K562 (cell line): Measurements from ENCODE around the gene KCNJ15. TPM values are rescaled to one million over a fixed set of nuclear protein-coding genes. Genes with fewer than 3 reads are reported as not detected.

Experiments used
- ATAC-seq: fragments of 200-7000 bp; cut with Tn5 transposase; 3 replicates; pipeline ENCODE4 v1.9.1; 2020; ENCODE audit warnings: moderate library complexity
- BruUV-seq: library from RNA; stranded (reverse); fragments of 400-500 nt; replicated peaks from 2 replicates; lab custom pipeline; 2021; lab: Mats Ljungman, UMichigan
- CTCF ChIA-PET: fragments of 300-600 bp; formaldehyde crosslinking; extraction: SDS; loops from one replicate; lab custom pipeline; 2021; ENCODE audit warnings: low intra/inter-chr PET ratio; lab: Yijun Ruan, JAX
- POLR2A ChIA-PET: fragments of 300-600, 350-650 bp; sonication (Branson Sonifier 250); formaldehyde crosslinking; extraction: SDS; loops from one replicate; lab custom pipeline; 2021; ENCODE audit warnings: antibody characterized with exemption, inconsistent platforms; lab: Yijun Ruan, JAX
- DNase-seq, 4 experiments: peaks; one replicate each; pipeline versions ENCODE4 v3.0.0 to v3.0.0-alpha.2; 2011 to 2018; ENCODE audit warnings: low spot score in 3 of 4, mixed read lengths in 3 of 4; ENCODE audit errors: extremely low read depth in 1 of 4
- FAIRE-seq: peaks from 2 replicates; lab custom pipeline; 2011; peaks lifted over from hg19 to GRCh38; lab: Jason Lieb, UNC
- H2AFZ ChIP-seq: 2 replicates; pipeline ENCODE4 v1.6.0; 2011; ENCODE audit warnings: low read depth, low read length, control low read depth, inconsistent platforms
- H3K27ac ChIP-seq: fragments of 200-600 bp; 3 replicates; pipeline ENCODE4 v1.8.0; 2011; ENCODE audit warnings: low read depth, mild to moderate bottlenecking, control low read depth, inconsistent platforms, low read length, moderate library complexity, mixed read lengths; ENCODE audit errors: extremely low read depth
- H3K27me3 ChIP-seq, 2 experiments: fragments of 300-600 bp in 1 of 2; 2 replicates in 1 of 2; 3 replicates in 1 of 2; pipeline versions ENCODE4 v1.6.0 to v1.8.0; 2011; ENCODE audit warnings: inconsistent platforms in 2 of 2, low read length in 2 of 2, mild to moderate bottlenecking in 1 of 2, mixed read lengths in 1 of 2, moderate library complexity in 1 of 2; ENCODE audit not compliant: control insufficient read depth in 2 of 2, insufficient read depth in 2 of 2
- H3K36me3 ChIP-seq: fragments of 300-600 bp; 3 replicates; pipeline ENCODE4 v1.8.0; 2011; ENCODE audit warnings: mild to moderate bottlenecking, low read length, inconsistent platforms; ENCODE audit not compliant: control insufficient read depth, insufficient read depth
- H3K4me1 ChIP-seq, 2 experiments: fragments of 200-600 bp in 1 of 2; replicated peaks in 1 of 2; 2 replicates in 1 of 2; 3 replicates in 1 of 2; pipeline versions ENCODE4 v1.5.1 to v1.8.0; 2011; ENCODE audit warnings: inconsistent platforms in 2 of 2, low read length in 2 of 2, mild to moderate bottlenecking in 1 of 2, mixed read lengths in 1 of 2, moderate library complexity in 1 of 2; ENCODE audit not compliant: control insufficient read depth in 2 of 2, insufficient read depth in 2 of 2
- H3K4me2 ChIP-seq: 2 replicates; pipeline ENCODE4 v1.6.1; 2011; ENCODE audit warnings: low read length, control low read depth, inconsistent platforms, mixed read lengths; ENCODE audit not compliant: insufficient read depth
- H3K4me3 ChIP-seq: fragments of 200-600 bp; sonication (generic), shearing (Covaris generic); 2 replicates; pipeline ENCODE4 v1.5.1; 2016; ENCODE audit warnings: control low read depth, inconsistent platforms
- H3K79me2 ChIP-seq: fragments of 200-600 bp; 3 replicates; pipeline ENCODE4 v1.8.0; 2011; ENCODE audit warnings: low read length, inconsistent platforms; ENCODE audit not compliant: control insufficient read depth, insufficient read depth
- H3K9ac ChIP-seq, 2 experiments: 2 replicates each; pipeline versions ENCODE4 v1.6.0 to v1.6.1; 2011; ENCODE audit warnings: low read depth in 2 of 2, low read length in 2 of 2, control low read depth in 1 of 2, inconsistent platforms in 1 of 2, mild to moderate bottlenecking in 1 of 2, mixed read lengths in 1 of 2; ENCODE audit not compliant: insufficient read depth in 1 of 2
- H3K9me1 ChIP-seq: one replicate; pipeline ENCODE4 v1.6.0; 2011; ENCODE audit warnings: inconsistent platforms, mild to moderate bottlenecking, low read length, moderate library complexity; ENCODE audit not compliant: control insufficient read depth, insufficient read depth
- H3K9me3 ChIP-seq: replicated peaks from 2 replicates; pipeline ENCODE4 v1.5.1; 2011; ENCODE audit warnings: low read depth, low read length, inconsistent platforms; ENCODE audit not compliant: control insufficient read depth, insufficient read depth
- H4K20me1 ChIP-seq: replicated peaks from 2 replicates; pipeline ENCODE4 v1.6.1; 2011; ENCODE audit warnings: low read length, inconsistent platforms, mixed read lengths; ENCODE audit not compliant: control insufficient read depth, insufficient read depth
- U2AF2 ChIP-seq: fragments of 200-400 bp; formaldehyde crosslinking; optimal IDR thresholded peaks from 2 replicates; pipeline ENCODE3; 2017; ENCODE audit warnings: low read depth, mild to moderate bottlenecking, low read length
- ZNF766 ChIP-seq: fragments of 200-800 bp; sonication (Bioruptor generic); conservative IDR thresholded peaks from 2 replicates; pipeline ENCODE4 v1.6.1; 2016; ENCODE audit warnings: missing genetic modification characterization, missing compliant biosample characterization
- WGBS: fragments of 100-300 bp; shearing (Covaris generic); methylation state at CpG from one replicate; pipeline ENCODE4 v1.1.6; 2016; ENCODE audit warnings: low coverage, mixed read lengths; ENCODE audit not compliant: insufficient coverage; ENCODE audit errors: missing lambda C conversion rate; 5-methylcytosine and 5-hydroxymethylcytosine counted together
- in situ Hi-C: fragments of 300-500 bp; cut with MboI; formaldehyde crosslinking; loops from 4 replicates; pipeline ENCODE4 v1.15.0; 2018; ENCODE audit warnings: inconsistent platforms, mixed read lengths
- intact Hi-C: fragments of 100-400 bp; cut with micrococcal nuclease; formaldehyde crosslinking; loops from 2 replicates; pipeline ENCODE4 v1.14.2; 2022
- polyA plus RNA-seq, 8 experiments: library from polyadenylated mRNA; depleted of rRNA in 4 of 8; stranded (reverse) in 5 of 8; unstranded in 3 of 8; fragments of >200 nt; fragmentation: Nextera tagmentation in 2 of 8; fragmentation: Illumina TruSeq in 1 of 8; extraction: Ambion mirVana in 2 of 8; extraction: Trizol in 1 of 8; gene quantifications; 2 replicates each; pipeline versions ENCODE4 v1.2.1 to v1.2.3, GENCODE V29; 2011 to 2014; ENCODE audit warnings: inconsistent platforms in 1 of 8, missing spikeins in 1 of 8
- total RNA-seq, 7 experiments: library from RNA; depleted of rRNA in 6 of 7; stranded (reverse); fragments of >200 nt in 6 of 7; fragmentation: Illumina TruSeq in 2 of 7; extraction: Trizol in 2 of 7; gene quantifications; 2 replicates each; pipeline versions ENCODE4 v1.2.1 to v1.2.3, GENCODE V29; 2011 to 2021; ENCODE audit warnings: low replicate concordance in 1 of 7
- TF ChIP-seq, protein P1 (sequence below): sonication (generic); formaldehyde crosslinking; IDR thresholded peaks from 2 replicates; pipeline ENCODE4 v1.8.0; 2022; ENCODE audit warnings: missing genetic modification reagents, mild to moderate bottlenecking, borderline replicate concordance
- TF ChIP-seq, protein P2 (sequence below): fragments of 200-600 bp; sonication (generic); IDR thresholded peaks from one replicate; pipeline ENCODE4 v1.6.1; 2012; ENCODE audit warnings: mild to moderate bottlenecking, low read depth, low read length, inconsistent platforms

Gene KCNJ15
- total and polyA plus RNA-seq, 9 of the 15 experiments (the other 6 are each of a cell fraction or from before 2014, with no cell fraction given) = 0.20 to 3.0 (median 0.72) TPM; not detected in 1

DNA sequence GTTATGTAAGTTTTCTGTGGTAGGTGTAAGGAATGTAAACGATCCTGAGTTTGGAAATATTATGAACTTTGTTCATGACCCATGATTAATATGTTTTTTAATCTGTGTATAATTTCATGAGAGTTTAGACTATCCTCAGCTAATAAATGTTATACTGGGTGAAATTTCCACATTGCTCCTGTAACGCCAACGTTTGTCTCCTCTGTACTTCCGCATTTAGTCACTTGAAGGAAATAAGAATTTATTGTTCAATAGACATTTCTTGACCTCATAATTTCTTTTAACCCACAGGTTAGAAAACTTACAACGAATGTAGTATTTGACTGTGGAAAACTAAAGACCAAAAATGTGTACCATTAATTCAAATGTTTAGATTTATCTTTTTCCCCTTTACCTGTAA lies 876 bp downstream of the KCNJ15 start:
- H3K27ac ChIP-seq = no peak overlapping the region
- intact Hi-C loops (no loop called here), in situ Hi-C loops (no loop called here)
- FAIRE-seq (no peak), ATAC-seq (no peak), DNase-seq (no peak)
- BruUV-seq = no TSS peak
- POLR2A ChIA-PET = no interaction called here
- under 1% methylated on average over 5 of the region's 5 CpGs for WGBS
- CTCF ChIA-PET = no interaction called here
- no peaks in the 10 kb centered on the region for H3K9me3 ChIP-seq
- H3K9me1 ChIP-seq = no peaks in the 10 kb centered on the region
- H3K27me3 ChIP-seq = peaks cover 15 to 16% of the 10 kb centered on the region in 2 experiments
- no peak overlapping the region for H3K9ac ChIP-seq
- no peaks in the 10 kb centered on the region for H3K4me1 ChIP-seq
- H3K36me3 ChIP-seq = no peaks in the 10 kb centered on the region
- no peaks in the 10 kb centered on the region for H3K79me2 ChIP-seq
- H4K20me1 ChIP-seq = no peaks in the 10 kb centered on the region
- no peak overlapping the region for H2AFZ ChIP-seq
- H3K4me3 ChIP-seq = no peak overlapping the region
- H3K4me2 ChIP-seq = no peak overlapping the region
- TF ChIP-seq ZNF766 (CRISPR knock-in tag) = no peak
- TF ChIP-seq, protein P1, sequence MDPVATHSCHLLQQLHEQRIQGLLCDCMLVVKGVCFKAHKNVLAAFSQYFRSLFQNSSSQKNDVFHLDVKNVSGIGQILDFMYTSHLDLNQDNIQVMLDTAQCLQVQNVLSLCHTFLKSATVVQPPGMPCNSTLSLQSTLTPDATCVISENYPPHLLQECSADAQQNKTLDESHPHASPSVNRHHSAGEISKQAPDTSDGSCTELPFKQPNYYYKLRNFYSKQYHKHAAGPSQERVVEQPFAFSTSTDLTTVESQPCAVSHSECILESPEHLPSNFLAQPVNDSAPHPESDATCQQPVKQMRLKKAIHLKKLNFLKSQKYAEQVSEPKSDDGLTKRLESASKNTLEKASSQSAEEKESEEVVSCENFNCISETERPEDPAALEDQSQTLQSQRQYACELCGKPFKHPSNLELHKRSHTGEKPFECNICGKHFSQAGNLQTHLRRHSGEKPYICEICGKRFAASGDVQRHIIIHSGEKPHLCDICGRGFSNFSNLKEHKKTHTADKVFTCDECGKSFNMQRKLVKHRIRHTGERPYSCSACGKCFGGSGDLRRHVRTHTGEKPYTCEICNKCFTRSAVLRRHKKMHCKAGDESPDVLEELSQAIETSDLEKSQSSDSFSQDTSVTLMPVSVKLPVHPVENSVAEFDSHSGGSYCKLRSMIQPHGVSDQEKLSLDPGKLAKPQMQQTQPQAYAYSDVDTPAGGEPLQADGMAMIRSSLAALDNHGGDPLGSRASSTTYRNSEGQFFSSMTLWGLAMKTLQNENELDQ (CRISPR knock-in tag) = no peak
- TF ChIP-seq, protein P2, sequence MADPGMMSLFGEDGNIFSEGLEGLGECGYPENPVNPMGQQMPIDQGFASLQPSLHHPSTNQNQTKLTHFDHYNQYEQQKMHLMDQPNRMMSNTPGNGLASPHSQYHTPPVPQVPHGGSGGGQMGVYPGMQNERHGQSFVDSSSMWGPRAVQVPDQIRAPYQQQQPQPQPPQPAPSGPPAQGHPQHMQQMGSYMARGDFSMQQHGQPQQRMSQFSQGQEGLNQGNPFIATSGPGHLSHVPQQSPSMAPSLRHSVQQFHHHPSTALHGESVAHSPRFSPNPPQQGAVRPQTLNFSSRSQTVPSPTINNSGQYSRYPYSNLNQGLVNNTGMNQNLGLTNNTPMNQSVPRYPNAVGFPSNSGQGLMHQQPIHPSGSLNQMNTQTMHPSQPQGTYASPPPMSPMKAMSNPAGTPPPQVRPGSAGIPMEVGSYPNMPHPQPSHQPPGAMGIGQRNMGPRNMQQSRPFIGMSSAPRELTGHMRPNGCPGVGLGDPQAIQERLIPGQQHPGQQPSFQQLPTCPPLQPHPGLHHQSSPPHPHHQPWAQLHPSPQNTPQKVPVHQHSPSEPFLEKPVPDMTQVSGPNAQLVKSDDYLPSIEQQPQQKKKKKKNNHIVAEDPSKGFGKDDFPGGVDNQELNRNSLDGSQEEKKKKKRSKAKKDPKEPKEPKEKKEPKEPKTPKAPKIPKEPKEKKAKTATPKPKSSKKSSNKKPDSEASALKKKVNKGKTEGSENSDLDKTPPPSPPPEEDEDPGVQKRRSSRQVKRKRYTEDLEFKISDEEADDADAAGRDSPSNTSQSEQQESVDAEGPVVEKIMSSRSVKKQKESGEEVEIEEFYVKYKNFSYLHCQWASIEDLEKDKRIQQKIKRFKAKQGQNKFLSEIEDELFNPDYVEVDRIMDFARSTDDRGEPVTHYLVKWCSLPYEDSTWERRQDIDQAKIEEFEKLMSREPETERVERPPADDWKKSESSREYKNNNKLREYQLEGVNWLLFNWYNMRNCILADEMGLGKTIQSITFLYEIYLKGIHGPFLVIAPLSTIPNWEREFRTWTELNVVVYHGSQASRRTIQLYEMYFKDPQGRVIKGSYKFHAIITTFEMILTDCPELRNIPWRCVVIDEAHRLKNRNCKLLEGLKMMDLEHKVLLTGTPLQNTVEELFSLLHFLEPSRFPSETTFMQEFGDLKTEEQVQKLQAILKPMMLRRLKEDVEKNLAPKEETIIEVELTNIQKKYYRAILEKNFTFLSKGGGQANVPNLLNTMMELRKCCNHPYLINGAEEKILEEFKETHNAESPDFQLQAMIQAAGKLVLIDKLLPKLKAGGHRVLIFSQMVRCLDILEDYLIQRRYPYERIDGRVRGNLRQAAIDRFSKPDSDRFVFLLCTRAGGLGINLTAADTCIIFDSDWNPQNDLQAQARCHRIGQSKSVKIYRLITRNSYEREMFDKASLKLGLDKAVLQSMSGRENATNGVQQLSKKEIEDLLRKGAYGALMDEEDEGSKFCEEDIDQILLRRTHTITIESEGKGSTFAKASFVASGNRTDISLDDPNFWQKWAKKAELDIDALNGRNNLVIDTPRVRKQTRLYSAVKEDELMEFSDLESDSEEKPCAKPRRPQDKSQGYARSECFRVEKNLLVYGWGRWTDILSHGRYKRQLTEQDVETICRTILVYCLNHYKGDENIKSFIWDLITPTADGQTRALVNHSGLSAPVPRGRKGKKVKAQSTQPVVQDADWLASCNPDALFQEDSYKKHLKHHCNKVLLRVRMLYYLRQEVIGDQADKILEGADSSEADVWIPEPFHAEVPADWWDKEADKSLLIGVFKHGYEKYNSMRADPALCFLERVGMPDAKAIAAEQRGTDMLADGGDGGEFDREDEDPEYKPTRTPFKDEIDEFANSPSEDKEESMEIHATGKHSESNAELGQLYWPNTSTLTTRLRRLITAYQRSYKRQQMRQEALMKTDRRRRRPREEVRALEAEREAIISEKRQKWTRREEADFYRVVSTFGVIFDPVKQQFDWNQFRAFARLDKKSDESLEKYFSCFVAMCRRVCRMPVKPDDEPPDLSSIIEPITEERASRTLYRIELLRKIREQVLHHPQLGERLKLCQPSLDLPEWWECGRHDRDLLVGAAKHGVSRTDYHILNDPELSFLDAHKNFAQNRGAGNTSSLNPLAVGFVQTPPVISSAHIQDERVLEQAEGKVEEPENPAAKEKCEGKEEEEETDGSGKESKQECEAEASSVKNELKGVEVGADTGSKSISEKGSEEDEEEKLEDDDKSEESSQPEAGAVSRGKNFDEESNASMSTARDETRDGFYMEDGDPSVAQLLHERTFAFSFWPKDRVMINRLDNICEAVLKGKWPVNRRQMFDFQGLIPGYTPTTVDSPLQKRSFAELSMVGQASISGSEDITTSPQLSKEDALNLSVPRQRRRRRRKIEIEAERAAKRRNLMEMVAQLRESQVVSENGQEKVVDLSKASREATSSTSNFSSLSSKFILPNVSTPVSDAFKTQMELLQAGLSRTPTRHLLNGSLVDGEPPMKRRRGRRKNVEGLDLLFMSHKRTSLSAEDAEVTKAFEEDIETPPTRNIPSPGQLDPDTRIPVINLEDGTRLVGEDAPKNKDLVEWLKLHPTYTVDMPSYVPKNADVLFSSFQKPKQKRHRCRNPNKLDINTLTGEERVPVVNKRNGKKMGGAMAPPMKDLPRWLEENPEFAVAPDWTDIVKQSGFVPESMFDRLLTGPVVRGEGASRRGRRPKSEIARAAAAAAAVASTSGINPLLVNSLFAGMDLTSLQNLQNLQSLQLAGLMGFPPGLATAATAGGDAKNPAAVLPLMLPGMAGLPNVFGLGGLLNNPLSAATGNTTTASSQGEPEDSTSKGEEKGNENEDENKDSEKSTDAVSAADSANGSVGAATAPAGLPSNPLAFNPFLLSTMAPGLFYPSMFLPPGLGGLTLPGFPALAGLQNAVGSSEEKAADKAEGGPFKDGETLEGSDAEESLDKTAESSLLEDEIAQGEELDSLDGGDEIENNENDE = no peak
- no peak for TF ChIP-seq U2AF2
